CD4-positive, CD25-positive, alpha-beta regulatory T cell (primary cell): ENCODE results near the gene IMMP2L. TPM values are rescaled to one million over a fixed set of nuclear protein-coding genes. Genes with fewer than 3 reads are reported as not detected.

ENCODE experiments used
- ATAC-seq, 2 donors: fragments of 150-1000 bp; cut with Tn5 transposase; one replicate each; pipeline ENCODE4 v1.10.0; 2021; ENCODE audit warnings: low read depth in 2 of 2, moderate number of reproducible peaks in 2 of 2, moderate library complexity in 1 of 2
- DNase-seq, 3 donors: peaks; one replicate each; pipeline versions ENCODE4 v3.0.0 to v3.0.0-alpha.2; 2012 to 2022; ENCODE audit warnings: mixed read lengths in 1 of 3
- H3K27ac ChIP-seq: one replicate; pipeline ENCODE4 v1.7.0; 2013; ENCODE audit warnings: mild to moderate bottlenecking, low read length; ENCODE audit not compliant: insufficient read depth, poor library complexity, severe bottlenecking
- H3K27me3 ChIP-seq: one replicate; pipeline ENCODE4 v1.7.0; 2013; ENCODE audit warnings: low read length; ENCODE audit not compliant: control insufficient read depth, insufficient read depth
- H3K36me3 ChIP-seq: one replicate; pipeline ENCODE4 v1.7.0; 2013; ENCODE audit warnings: mild to moderate bottlenecking, low read length, moderate library complexity; ENCODE audit not compliant: control insufficient read depth, insufficient read depth
- H3K4me1 ChIP-seq: 2 replicates; pipeline ENCODE4 v1.7.0; 2013; ENCODE audit warnings: mild to moderate bottlenecking, low read length; ENCODE audit not compliant: insufficient read depth, control insufficient read depth, poor library complexity, severe bottlenecking
- H3K4me3 ChIP-seq: one replicate; pipeline ENCODE4 v1.7.0; 2013; ENCODE audit warnings: low read depth, mild to moderate bottlenecking, low read length, moderate library complexity
- H3K9me3 ChIP-seq, 2 experiments: 1 replicate in 1 of 2; 2 replicates in 1 of 2; pipeline ENCODE4 v1.7.0; 2013; ENCODE audit warnings: low read length in 2 of 2, mild to moderate bottlenecking in 1 of 2, moderate library complexity in 1 of 2; ENCODE audit not compliant: control insufficient read depth in 2 of 2
- H3K27ac Mint-ChIP-seq, 3 donors: one replicate each; pipeline ENCODE4 v1.8.0; 2020 to 2022; ENCODE audit warnings: mild to moderate bottlenecking in 3 of 3, mixed read lengths in 3 of 3, moderate library complexity in 2 of 3
- H3K27me3 Mint-ChIP-seq: one replicate; pipeline ENCODE4 v1.8.0; 2022; ENCODE audit warnings: mild to moderate bottlenecking, mixed read lengths
- H3K36me3 Mint-ChIP-seq: one replicate; pipeline ENCODE4 v1.8.0; 2020; ENCODE audit warnings: mixed read lengths
- H3K4me1 Mint-ChIP-seq, 4 donors: one replicate each; pipeline ENCODE4 v1.8.0; 2020 to 2022; ENCODE audit warnings: mixed read lengths in 4 of 4, mild to moderate bottlenecking in 1 of 4
- H3K4me3 Mint-ChIP-seq, 4 donors: one replicate each; pipeline ENCODE4 v1.8.0; 2020 to 2022; ENCODE audit warnings: mild to moderate bottlenecking in 4 of 4, mixed read lengths in 4 of 4, moderate library complexity in 3 of 4
- H3K9me3 Mint-ChIP-seq, 7 donors: one replicate each; pipeline ENCODE4 v1.8.0; 2020 to 2022; ENCODE audit warnings: mixed read lengths in 7 of 7, mild to moderate bottlenecking in 3 of 7, moderate library complexity in 2 of 7
- polyA plus RNA-seq, 4 donors: library from polyadenylated mRNA; unstranded; fragments of 300-500 nt; fragmentation: Illumina TruSeq; gene quantifications; one replicate each; pipeline ENCODE4 v1.2.3, GENCODE V29; 2021
- total RNA-seq: library from RNA; stranded (reverse); gene quantifications from one replicate; pipeline ENCODE4 v1.2.3, GENCODE V29; 2022

The IMMP2L gene
- total and polyA plus RNA-seq, 5 donors from 2014 or later = 8.9 to 23.8 (median 17.1) TPM

DNA sequence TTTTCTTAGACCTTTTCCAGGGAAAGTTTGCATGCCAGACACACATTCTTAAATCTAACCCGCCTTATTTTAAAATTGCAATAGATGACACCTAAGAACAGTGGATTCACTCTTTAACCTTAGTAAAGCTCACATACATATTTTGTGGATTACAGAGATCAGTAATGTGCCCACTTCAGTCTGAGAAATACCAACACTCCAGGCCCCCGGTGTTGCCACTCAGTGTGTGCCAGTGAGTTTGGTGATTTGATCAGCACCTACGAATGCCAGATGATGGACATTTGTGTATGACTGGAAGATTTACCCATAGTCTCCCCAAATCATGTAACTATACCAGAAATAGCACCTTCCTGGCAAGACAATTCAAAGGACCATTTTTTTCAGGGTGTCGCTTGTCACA lies 468.8 kb downstream of the IMMP2L start:
- ATAC-seq (no peak), DNase-seq (no peak)
- no peaks in the 10 kb centered on the region for H3K9me3 ChIP-seq
- H3K27me3 ChIP-seq = no peaks in the 10 kb centered on the region
- Mint-ChIP-seq H3K27ac (peak overlapping the region in 1 of 3 donors; percentile 49), H3K36me3 (no peaks in the 10 kb centered on the region), H3K4me3 (peak overlapping the region in 2 of 4 donors; percentile 12 to 25), H3K9me3 (no peaks in the 10 kb centered on the region), H3K27me3 (peaks cover 4% of the 10 kb centered on the region), H3K4me1 (peaks cover 2 to 44% (median 9%) of the 10 kb centered on the region in 4 donors)
- H3K4me1 ChIP-seq = no peaks in the 10 kb centered on the region
- peak overlapping the region; percentile 69 for H3K4me3 ChIP-seq
- no peaks in the 10 kb centered on the region for H3K36me3 ChIP-seq
- no peak overlapping the region for H3K27ac ChIP-seq

DNA sequence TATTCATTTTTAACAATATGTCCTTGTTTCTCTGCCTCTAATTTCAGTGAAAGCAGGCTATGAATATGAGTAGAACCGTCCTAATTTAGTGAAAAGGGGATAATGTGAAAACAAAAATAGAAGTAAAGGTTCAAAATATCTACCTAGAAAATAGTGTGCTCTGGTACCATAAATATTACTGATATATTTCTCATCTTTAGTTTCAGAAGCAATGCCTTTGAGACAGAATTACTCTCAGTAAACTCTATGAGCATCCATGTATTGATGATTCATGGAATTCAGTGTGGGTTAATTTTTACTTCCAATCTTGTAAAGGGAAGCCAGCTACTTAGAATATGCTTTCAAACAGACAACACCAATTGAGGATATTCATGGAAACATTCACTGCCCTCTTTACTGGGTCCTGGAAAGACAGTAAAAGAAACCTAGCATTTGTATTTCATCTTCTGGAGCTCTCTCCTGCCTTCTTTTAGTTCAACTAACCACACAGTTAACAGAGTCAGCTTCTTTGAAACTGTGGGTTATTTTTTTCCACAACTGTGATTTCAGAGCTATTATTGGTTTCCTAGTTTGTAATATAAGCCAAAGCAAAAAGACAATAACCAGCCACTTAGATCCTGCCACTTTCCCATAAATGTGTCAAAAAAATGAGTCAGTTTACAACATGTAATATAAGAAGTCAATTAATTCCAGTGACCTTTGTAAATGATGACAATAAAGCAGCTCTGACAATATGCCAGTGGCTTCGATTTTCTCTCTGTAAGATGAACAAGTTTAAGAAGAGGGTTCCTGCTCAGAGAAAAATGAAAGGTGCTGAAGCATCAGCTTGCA lies 469.7 kb downstream of the IMMP2L start:
- H3K4me3 ChIP-seq = peak overlapping the region; percentile 69

DNA sequence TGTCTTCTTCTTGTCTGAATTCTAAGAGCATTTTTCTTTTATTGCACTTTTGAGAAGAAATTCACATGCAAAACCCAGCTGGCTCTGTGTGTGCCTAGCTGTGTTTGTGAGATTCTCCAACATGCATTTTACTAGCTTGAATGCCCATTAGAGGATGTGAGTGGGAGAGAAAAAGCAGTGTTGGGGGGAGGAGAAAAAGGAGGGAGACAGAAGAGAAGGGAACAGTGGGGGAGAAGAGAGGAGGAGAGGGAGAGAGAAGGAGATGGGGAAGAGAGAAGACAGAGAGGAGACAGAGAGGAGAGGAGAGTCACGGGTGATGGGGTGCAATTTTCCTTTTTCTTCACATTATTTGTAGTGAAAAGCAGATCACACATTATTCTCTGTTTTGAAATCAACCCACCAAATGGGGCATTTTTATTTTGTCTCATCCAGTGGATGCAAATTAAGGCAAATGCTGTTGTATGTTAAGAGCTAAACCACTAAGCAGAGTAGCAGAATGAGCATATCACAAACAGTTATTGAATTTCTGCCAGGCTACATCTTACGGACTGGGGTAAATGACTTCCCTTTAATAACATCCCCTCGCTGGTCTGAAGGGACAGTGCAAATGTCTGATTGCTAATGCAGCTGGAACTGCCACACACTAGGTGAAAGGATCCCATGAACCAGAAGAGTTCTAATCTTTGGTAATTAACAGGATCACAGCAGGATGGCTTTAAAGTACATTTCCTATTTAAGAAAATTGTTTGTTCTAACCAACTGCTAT lies 470.5 kb downstream of the IMMP2L start:
- Mint-ChIP-seq H3K27ac (no peak overlapping the region), H3K4me1 (peaks cover 6 to 39% (median 11%) of the 10 kb centered on the region in 4 donors), H3K27me3 (peaks cover 4% of the 10 kb centered on the region), H3K36me3 (no peaks in the 10 kb centered on the region), H3K9me3 (no peaks in the 10 kb centered on the region), H3K4me3 (peak overlapping the region in 2 of 4 donors; percentile 24 to 49)
- H3K27ac ChIP-seq = no peak overlapping the region
- no peaks in the 10 kb centered on the region for H3K4me1 ChIP-seq
- ATAC-seq = no peak
- H3K9me3 ChIP-seq = no peaks in the 10 kb centered on the region
- no peaks in the 10 kb centered on the region for H3K36me3 ChIP-seq
- DNase-seq = no peak
- no peaks in the 10 kb centered on the region for H3K27me3 ChIP-seq
- peak overlapping the region; percentile 69 for H3K4me3 ChIP-seq

More for the DNA sequence above, 469.7 kb downstream of the IMMP2L start:
- no peak for ATAC-seq
- Histone ChIP-seq H3K9me3 (no peaks in the 10 kb centered on the region), H3K27ac (no peak overlapping the region), H3K27me3 (no peaks in the 10 kb centered on the region), H3K36me3 (no peaks in the 10 kb centered on the region), H3K4me1 (no peaks in the 10 kb centered on the region)
- H3K27ac Mint-ChIP-seq = peak overlapping the region in 2 of 3 donors; percentile 6 to 14
- DNase-seq = no peak
- peak overlapping the region in 2 of 4 donors; percentile 12 to 49 for H3K4me3 Mint-ChIP-seq
- peaks cover 4% of the 10 kb centered on the region for H3K27me3 Mint-ChIP-seq
- no peaks in the 10 kb centered on the region for H3K36me3 Mint-ChIP-seq
- H3K4me1 Mint-ChIP-seq = peaks cover 4 to 40% (median 10%) of the 10 kb centered on the region in 4 donors
- H3K9me3 Mint-ChIP-seq = no peaks in the 10 kb centered on the region

DNA sequence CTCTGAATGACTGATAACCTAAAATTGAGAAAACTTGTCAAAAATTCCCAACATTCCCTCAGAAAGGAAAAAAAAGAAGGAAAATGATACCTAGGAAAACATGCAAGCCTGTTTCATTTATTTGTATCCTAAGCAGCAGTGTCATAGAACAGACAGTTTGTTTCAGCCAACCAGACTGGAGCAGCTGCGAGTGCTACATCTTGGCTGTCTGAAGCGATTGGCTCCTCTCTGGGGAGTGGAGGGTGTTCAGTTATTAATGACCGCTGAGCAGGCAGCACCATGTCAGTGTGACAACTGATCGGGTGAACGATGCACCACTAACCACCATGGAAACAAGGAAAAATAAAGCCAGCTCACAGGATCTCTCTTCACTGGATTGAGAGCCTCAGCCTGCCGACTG lies 471.4 kb downstream of the IMMP2L start, which contains the start of gene LRRN3:
Gene LRRN3, plus strand, starts transcription at position 282 of the 400 bp plus-strand sequence. CDS start 31,646 bp downstream, outside the sequence.
- H3K4me1 Mint-ChIP-seq = peaks cover 6 to 39% (median 17%) of the 10 kb centered on the region in 4 donors
- Histone ChIP-seq H3K9me3 (no peaks in the 10 kb centered on the region), H3K36me3 (no peaks in the 10 kb centered on the region), H3K4me1 (no peaks in the 10 kb centered on the region), H3K27me3 (no peaks in the 10 kb centered on the region), H3K27ac (no peak within 1 kb of the TSS), H3K4me3 (peak within 1 kb of the TSS; percentile 69)
- H3K27me3 Mint-ChIP-seq = peaks cover 4% of the 10 kb centered on the region
- peak within 1 kb of the TSS in 2 of 4 donors; percentile 70 to 74 for H3K4me3 Mint-ChIP-seq
- H3K9me3 Mint-ChIP-seq = no peaks in the 10 kb centered on the region
- DNase-seq (peak in 1 of 3 donors; percentile 55), ATAC-seq (no peak)
- no peaks in the 10 kb centered on the region for H3K36me3 Mint-ChIP-seq
- no peak within 1 kb of the TSS for H3K27ac Mint-ChIP-seq

DNA sequence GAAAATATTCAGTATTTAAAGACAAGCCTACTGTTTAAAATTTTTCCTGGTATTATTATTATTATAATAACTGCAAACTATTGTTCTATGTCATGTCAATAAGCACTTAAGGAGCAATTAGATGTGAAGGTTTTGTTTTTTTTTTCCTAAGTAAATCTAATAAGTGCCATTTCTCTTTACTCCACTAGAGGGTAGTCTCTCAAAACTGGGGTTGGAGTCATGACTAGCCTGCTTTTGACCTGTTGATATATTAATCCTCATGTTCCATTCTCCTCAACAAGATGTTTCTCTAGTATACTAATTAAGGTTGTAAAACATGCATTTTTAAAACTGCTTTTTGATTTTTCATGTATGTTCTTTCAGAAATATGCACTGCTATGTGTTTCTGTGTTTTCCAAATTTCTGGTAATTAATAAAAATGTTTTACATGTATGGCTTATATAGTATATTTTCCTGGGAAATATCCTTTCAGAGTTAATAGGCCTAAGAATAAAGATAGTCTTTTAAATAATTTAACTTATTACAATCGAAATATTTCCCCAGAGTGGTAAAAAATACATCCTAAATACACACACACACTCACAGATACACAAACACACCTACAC lies 472.4 kb downstream of the IMMP2L start:
- ATAC-seq (peak; percentile 50 to 68), DNase-seq (peak in 2 of 3 donors; percentile 33 to 74)
- H3K36me3 ChIP-seq = no peaks in the 10 kb centered on the region
- Mint-ChIP-seq H3K4me3 (no peak overlapping the region), H3K27me3 (peaks cover 4% of the 10 kb centered on the region), H3K36me3 (no peaks in the 10 kb centered on the region), H3K4me1 (peaks cover 6 to 45% (median 19%) of the 10 kb centered on the region in 4 donors), H3K27ac (no peak overlapping the region), H3K9me3 (no peaks in the 10 kb centered on the region)
- H3K27me3 ChIP-seq = no peaks in the 10 kb centered on the region
- no peak overlapping the region for H3K27ac ChIP-seq
- no peaks in the 10 kb centered on the region for H3K4me1 ChIP-seq
- H3K4me3 ChIP-seq = no peak overlapping the region
- H3K9me3 ChIP-seq = no peaks in the 10 kb centered on the region

DNA sequence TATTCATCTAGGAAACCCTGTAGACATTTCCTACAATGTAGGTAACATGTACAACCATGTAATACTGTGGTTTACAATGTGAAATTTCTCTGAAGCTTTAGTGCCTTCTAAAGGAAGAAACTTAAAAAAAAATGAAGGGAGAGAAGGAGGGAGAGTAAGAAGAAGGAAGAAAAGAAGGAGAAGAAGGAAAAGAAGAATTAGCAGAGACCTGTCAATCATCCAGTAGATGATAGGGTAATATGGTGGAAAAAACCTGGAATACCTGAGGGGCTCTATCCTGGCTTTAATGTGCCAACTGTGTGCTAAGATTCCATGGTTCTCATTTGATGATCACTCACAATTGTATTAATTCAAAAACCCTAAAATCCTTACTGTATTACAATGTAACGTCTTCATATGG lies 474.0 kb downstream of the IMMP2L start:
- no peak overlapping the region for H3K4me3 Mint-ChIP-seq
- ATAC-seq = no peak
- no peak overlapping the region for H3K4me3 ChIP-seq
- DNase-seq = no peak
- H3K36me3 ChIP-seq = no peaks in the 10 kb centered on the region
- H3K4me1 ChIP-seq = peaks cover 12% of the 10 kb centered on the region
- no peaks in the 10 kb centered on the region for H3K27me3 Mint-ChIP-seq
- H3K27me3 ChIP-seq = no peaks in the 10 kb centered on the region
- no peaks in the 10 kb centered on the region for H3K36me3 Mint-ChIP-seq
- no peaks in the 10 kb centered on the region for H3K9me3 Mint-ChIP-seq
- no peak overlapping the region for H3K27ac ChIP-seq
- peaks cover 22 to 51% (median 32%) of the 10 kb centered on the region in 4 donors for H3K4me1 Mint-ChIP-seq
- H3K9me3 ChIP-seq = no peaks in the 10 kb centered on the region
- no peak overlapping the region for H3K27ac Mint-ChIP-seq

DNA sequence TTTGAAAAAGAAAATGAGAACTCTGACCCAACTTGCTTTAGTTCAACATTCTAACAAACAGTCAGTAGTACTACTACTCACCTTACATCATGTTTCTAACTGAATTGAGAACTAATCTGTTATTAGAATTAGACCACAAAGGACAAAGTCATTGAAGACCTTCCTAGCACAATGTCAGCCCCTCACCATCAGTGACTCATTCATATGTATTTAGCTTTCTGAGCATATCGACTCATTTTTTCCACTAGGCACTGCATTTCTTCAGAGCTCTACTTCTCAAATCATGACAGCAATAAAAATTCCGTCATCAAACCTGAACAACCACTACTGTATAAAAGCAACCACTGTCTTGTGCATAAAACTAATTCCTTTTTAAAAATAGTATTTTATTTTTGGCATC lies 475.8 kb downstream of the IMMP2L start:
- no peak for DNase-seq
- H3K4me1 Mint-ChIP-seq = peaks cover 40 to 51% (median 45%) of the 10 kb centered on the region in 4 donors
- H3K9me3 ChIP-seq = no peaks in the 10 kb centered on the region

More for the DNA sequence above, 475.8 kb downstream of the IMMP2L start:
- Histone ChIP-seq H3K27me3 (no peaks in the 10 kb centered on the region), H3K27ac (no peak overlapping the region), H3K4me3 (no peak overlapping the region), H3K4me1 (peaks cover 28% of the 10 kb centered on the region), H3K36me3 (no peaks in the 10 kb centered on the region)
- H3K4me3 Mint-ChIP-seq = no peak overlapping the region
- H3K27ac Mint-ChIP-seq = peak overlapping the region in 2 of 3 donors; percentile 33 to 51
- no peak for ATAC-seq
- H3K9me3 Mint-ChIP-seq = no peaks in the 10 kb centered on the region
- H3K36me3 Mint-ChIP-seq = no peaks in the 10 kb centered on the region
- no peaks in the 10 kb centered on the region for H3K27me3 Mint-ChIP-seq
